Activated T-helper 1 cell treated with Interleukin-2 at 50 U/mL for 16 hours (primary cell): ENCODE results near the gene ZKSCAN3.
"Not testable (repeated sequence)": the region's sequence is repeated elsewhere in the genome, so short reads cannot be mapped to it uniquely, and the experiment has no call there.

ENCODE experiments used
- DNase-seq: peaks from one replicate; pipeline ENCODE4 v3.0.0-alpha.2; 2020; ENCODE audit warnings: low read depth

Gene ZKSCAN3

DNA sequence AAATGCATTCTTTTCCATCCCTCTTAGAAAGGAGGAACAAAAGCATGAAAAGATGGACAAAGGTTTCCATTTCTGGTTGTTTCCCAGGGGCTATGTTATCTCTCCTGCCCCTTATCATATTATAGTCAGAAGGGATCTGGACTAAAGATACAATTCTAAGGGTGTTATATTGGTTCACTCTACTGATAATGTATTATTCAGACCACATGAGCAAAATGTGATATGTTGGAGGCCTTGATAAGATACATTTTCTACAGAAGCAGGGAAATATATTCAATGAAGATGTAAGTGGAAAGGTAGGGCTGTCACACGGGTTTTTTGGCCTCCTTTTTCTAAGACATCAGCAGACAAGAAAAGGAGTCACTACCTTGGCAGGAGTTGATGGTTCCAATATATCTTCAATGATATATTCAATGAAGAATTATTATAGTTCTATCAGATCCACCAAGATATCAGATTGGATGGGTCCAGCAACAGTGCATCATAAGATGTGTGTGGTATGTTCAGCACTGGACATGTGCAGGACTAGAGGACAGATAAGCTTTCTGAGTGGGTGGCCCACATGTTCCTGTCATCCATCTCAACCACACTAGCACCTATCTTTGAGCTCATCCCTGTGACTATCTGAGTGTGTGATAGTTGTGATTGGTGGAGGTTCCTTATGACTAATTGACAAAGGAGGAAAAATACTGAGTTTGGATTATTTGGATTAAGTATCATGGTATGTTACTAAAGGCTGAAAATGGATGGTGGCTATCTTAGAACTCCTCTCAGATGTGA, 5.7 kb upstream of the ZKSCAN3 start:
- no peak for DNase-seq

- DNase-seq, result no peak
Observed at GRCh38 chr6:28345201-28345600, 4.5 kb upstream of the ZKSCAN3 start.

GRCh38 chr6:28347119-28347518, 2.6 kb upstream of the ZKSCAN3 start:
- DNase-seq, result no peak

- no peak for DNase-seq
Observed at GRCh38 chr6:28349344-28349891, 329 bp upstream of the ZKSCAN3 start.

GRCh38 chr6:28351087-28351486, 1.3 kb downstream of the ZKSCAN3 start:
- DNase-seq, result no peak

DNA sequence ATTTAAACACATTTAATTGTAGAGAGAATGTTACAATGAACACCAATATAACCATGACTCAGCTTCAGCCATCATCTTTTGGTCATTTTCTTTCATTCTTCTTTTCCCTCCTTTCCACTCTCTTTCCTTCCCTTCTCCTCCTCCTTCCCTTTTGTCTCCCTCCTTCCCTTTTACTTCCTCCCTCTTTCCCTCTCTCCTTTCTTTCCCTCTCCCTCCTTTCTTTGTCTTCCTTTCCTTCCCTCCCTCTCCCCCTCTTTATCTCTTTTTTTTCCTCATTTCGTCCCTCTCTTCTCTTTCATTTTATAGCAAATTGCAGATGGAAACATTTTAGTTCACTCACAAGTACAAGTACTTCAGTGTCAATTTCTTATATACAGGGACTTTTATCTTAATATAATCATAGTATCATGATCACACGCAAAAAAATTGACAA, 1.8 kb downstream of the ZKSCAN3 start:
- DNase-seq, result no peak

- DNase-seq, result no peak
Observed at GRCh38 chr6:28353356-28353755, 3.6 kb downstream of the ZKSCAN3 start.

GRCh38 chr6:28353981-28354676, 4.4 kb downstream of the ZKSCAN3 start:
- no peak for DNase-seq

GRCh38 chr6:28354688-28355554, 5.2 kb downstream of the ZKSCAN3 start:
- DNase-seq, result no peak

- peak; percentile 24 for DNase-seq
Observed at GRCh38 chr6:28355743-28356665, 6.3 kb downstream of the ZKSCAN3 start.

DNA sequence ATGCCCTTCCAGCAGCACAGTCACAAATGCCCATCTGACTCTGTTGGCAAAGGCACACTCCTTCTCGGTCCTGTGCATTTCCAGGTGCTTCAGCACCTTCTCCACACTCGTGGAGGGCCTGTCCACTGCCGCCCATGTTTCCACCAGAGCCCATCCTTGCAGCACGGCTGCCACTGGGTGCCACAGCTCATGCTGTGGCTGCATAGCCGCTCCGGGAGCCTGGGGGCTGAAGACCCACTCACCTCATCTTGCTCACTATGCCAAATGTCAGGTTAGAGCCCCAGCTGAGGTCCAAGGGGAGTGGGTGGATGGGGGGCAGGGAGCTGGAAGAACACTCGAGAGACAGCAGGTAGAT, 6.9 kb downstream of the ZKSCAN3 start:
- no peak for DNase-seq

GRCh38 chr6:28357036-28357435, 7.3 kb downstream of the ZKSCAN3 start:
- DNase-seq, result no peak

- not testable (repeated sequence) for DNase-seq
Observed at GRCh38 chr6:28359562-28359961, 9.8 kb downstream of the ZKSCAN3 start.

DNA sequence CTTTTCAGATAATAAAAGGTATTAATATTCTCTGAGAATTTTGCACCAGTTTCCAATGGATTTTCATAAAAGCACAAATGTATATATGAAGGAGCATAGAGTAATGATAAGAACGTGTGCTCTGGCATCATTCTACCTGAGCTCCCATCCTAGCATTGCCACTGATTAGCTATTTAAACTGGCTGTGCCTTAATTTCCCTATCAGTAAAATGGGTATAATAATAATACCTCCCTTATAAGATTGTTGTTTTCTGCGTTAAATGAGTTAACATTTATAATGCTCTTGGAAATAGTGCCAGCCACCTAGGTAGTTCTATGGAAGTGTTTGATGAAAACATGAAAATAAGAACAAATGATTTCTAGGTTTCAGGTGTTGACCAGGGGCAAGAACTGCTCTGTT, 11.2 kb downstream of the ZKSCAN3 start:
- DNase-seq, result no peak

DNA sequence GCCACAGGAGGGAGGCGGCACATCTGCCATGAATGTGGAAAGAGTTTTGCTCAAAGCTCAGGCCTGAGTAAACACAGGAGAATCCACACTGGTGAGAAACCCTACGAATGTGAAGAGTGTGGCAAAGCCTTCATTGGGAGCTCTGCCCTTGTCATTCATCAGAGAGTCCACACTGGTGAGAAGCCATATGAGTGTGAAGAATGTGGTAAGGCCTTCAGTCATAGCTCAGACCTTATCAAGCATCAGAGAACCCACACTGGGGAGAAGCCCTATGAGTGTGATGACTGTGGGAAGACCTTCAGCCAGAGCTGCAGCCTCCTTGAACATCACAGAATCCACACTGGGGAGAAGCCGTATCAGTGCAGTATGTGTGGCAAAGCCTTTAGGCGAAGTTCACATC, 15.8 kb downstream of the ZKSCAN3 start:
- not testable (repeated sequence) for DNase-seq

- DNase-seq, result no peak
Observed at GRCh38 chr6:28368522-28368921, 18.8 kb downstream of the ZKSCAN3 start.

GRCh38 chr6:28369463-28369862, 19.7 kb downstream of the ZKSCAN3 start:
- DNase-seq, result no peak

- DNase-seq, result no peak
Observed at GRCh38 chr6:28370440-28370839, 20.7 kb downstream of the ZKSCAN3 start.

GRCh38 chr6:28371280-28371679, 21.5 kb downstream of the ZKSCAN3 start:
- DNase-seq, result no peak

DNA sequence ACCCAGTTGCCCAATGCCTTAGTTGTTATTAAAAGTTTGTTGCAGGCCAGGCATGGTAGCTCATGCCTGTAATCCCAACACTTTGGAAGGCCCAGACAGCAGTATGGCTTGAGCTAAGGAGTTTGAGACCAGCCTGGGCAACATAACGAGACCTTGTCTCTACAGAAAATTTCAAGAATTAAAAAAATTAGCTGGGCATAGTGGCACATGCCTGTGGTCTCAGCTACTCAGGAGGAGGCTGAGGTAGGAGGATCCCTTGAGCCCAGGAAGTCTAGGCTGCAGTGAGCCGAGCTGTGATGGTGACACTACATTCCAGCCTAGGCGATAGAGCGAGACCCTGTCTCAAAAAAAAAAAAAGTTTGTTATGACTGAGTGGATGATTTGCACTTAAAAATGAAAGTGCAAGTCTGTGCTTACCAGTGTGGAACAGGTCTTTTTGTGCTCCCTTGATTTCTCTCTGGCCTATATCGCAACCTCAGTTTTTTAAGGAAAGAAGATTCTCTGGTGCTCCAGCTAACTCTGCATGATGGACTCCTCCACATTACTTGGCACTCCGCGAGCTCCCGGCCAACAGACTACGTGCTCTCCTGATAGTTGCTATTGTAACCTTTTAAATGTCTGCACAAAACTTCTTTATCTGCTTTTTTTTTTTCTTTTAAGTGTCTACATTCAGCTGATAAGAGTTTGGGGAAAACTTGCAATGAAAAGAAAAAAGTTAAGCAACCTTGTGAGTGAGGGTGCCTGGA, 22.1 kb downstream of the ZKSCAN3 start:
- DNase-seq, result no peak

DNA sequence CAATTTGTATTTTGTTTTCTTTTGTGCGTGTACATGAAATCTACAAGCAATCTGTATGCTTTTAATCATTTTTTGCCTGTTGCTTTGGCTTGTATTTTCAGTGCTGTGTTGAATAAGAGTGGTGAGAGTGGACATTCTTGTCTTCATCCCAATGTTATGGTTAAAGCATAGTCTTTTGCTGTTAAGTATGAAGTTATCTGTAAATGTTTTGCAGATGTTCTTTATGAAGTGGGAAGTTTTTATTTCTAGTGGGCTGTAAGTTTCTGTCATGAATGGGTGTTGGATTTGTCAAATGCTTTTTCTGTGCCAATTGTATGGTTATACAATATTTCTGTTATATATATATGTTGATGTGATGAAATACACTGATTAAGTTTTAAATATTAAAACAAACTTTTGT, 24.2 kb downstream of the ZKSCAN3 start:
- no peak for DNase-seq
